GM12875 (cell line): ENCODE results near the gene TMCO1.
"Not testable (repeated sequence)": the region's sequence is repeated elsewhere in the genome, so short reads cannot be mapped to it uniquely, and the experiment has no call there.

Experiments
- H3K4me3 ChIP-seq: one replicate; pipeline ENCODE4 v1.5.1; 2011; ENCODE audit warnings: low read depth, low read length, control low read depth
- TF ChIP-seq, protein P1 (sequence below): IDR thresholded peaks from 2 replicates; pipeline ENCODE4 v1.5.1; 2011; ENCODE audit warnings: low read depth, mild to moderate bottlenecking, control low read depth, inconsistent platforms, low read length, moderate library complexity, borderline replicate concordance; ENCODE audit not compliant: insufficient read depth

TMCO1 gene

GRCh38 chr1:165742194-165742593 lies 26.5 kb downstream of the TMCO1 start:
- TF ChIP-seq, protein P1, sequence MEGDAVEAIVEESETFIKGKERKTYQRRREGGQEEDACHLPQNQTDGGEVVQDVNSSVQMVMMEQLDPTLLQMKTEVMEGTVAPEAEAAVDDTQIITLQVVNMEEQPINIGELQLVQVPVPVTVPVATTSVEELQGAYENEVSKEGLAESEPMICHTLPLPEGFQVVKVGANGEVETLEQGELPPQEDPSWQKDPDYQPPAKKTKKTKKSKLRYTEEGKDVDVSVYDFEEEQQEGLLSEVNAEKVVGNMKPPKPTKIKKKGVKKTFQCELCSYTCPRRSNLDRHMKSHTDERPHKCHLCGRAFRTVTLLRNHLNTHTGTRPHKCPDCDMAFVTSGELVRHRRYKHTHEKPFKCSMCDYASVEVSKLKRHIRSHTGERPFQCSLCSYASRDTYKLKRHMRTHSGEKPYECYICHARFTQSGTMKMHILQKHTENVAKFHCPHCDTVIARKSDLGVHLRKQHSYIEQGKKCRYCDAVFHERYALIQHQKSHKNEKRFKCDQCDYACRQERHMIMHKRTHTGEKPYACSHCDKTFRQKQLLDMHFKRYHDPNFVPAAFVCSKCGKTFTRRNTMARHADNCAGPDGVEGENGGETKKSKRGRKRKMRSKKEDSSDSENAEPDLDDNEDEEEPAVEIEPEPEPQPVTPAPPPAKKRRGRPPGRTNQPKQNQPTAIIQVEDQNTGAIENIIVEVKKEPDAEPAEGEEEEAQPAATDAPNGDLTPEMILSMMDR = no peak
- no peak overlapping the region for H3K4me3 ChIP-seq

- TF ChIP-seq, protein P1 = no peak
- no peak overlapping the region for H3K4me3 ChIP-seq
Measured at GRCh38 chr1:165738794-165739193, 29.9 kb downstream of the TMCO1 start.

- TF ChIP-seq, protein P1 = no peak
- no peak overlapping the region for H3K4me3 ChIP-seq
Measured at GRCh38 chr1:165737196-165737595, 31.5 kb downstream of the TMCO1 start.

GRCh38 chr1:165734906-165735305 lies 33.8 kb downstream of the TMCO1 start:
- no peak overlapping the region for H3K4me3 ChIP-seq
- TF ChIP-seq, protein P1 = no peak

DNA sequence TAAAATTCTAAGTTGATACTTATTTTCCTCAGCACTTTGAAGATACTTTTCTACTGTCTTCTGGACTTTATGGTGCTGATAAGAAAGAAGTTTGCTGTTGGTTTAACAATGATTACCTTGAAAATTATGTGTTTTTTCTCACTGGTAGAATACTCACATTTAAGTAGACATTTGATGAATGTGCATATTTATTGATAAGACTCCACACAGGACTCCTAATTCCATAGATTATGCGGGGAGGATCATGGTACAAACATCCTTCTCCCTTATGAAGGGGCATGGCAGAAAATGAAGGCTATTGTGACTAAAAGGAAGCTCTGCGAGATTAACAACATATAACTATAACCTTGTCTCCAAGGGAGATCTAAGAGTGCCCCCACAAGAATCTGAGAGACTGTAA lies 41.8 kb downstream of the TMCO1 start:
- TF ChIP-seq, protein P1 = no peak

GRCh38 chr1:165726169-165726568 lies 42.5 kb downstream of the TMCO1 start:
- TF ChIP-seq, protein P1 = no peak
- no peak overlapping the region for H3K4me3 ChIP-seq

More for the DNA sequence above, 41.8 kb downstream of the TMCO1 start:
- no peak overlapping the region for H3K4me3 ChIP-seq

- H3K4me3 ChIP-seq = no peak overlapping the region
- TF ChIP-seq, protein P1 = peak; percentile 65; the same call in 1 of the 2 replicates
Measured at GRCh38 chr1:165717918-165718515, 50.7 kb downstream of the TMCO1 start.

GRCh38 chr1:165716265-165717051 lies 52.2 kb downstream of the TMCO1 start:
- not testable (repeated sequence) for H3K4me3 ChIP-seq
